ENCODE results near the gene VIL1. TPM values are rescaled to one million over a fixed set of nuclear protein-coding genes. Genes with fewer than 3 reads are reported as not detected.

VIL1 gene
- total and polyA plus RNA-seq, 2 of the 8 experiments (the other 6 are each of a cell fraction or from before 2014, with no cell fraction given) = 6.2 to 7.0 TPM

DNA sequence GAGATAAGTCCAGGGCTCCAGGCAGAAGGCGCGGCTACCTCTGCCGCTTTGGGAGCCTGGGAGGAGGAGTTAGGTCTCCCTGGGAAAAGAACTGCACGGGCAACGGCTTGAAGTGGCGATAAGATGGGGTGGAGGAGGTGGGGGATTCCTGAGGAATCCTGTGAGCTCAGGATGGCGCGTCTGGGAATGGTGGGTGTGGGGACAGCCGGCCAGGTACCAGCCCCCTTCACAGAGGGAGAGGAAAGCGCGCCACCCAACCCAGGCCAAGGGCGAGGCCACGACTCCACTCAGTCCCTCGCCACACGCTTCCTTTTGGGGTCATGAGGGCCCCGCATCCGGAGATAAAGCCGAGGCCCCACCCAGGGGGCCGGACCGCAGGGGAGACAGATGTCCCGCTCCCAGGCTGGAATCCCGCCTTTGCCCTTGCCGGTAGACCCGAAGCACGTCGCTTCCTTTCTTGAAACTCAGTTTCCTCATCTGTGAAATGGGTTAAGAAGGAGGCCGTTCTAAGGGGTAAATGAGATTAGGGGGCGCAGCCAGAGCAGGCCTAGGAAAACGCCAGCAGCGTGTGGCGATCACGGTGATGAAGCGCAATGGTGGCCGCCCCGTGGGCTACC is 21.0 kb upstream of the VIL1 start (continued):
- TF ChIP-seq, protein P1, sequence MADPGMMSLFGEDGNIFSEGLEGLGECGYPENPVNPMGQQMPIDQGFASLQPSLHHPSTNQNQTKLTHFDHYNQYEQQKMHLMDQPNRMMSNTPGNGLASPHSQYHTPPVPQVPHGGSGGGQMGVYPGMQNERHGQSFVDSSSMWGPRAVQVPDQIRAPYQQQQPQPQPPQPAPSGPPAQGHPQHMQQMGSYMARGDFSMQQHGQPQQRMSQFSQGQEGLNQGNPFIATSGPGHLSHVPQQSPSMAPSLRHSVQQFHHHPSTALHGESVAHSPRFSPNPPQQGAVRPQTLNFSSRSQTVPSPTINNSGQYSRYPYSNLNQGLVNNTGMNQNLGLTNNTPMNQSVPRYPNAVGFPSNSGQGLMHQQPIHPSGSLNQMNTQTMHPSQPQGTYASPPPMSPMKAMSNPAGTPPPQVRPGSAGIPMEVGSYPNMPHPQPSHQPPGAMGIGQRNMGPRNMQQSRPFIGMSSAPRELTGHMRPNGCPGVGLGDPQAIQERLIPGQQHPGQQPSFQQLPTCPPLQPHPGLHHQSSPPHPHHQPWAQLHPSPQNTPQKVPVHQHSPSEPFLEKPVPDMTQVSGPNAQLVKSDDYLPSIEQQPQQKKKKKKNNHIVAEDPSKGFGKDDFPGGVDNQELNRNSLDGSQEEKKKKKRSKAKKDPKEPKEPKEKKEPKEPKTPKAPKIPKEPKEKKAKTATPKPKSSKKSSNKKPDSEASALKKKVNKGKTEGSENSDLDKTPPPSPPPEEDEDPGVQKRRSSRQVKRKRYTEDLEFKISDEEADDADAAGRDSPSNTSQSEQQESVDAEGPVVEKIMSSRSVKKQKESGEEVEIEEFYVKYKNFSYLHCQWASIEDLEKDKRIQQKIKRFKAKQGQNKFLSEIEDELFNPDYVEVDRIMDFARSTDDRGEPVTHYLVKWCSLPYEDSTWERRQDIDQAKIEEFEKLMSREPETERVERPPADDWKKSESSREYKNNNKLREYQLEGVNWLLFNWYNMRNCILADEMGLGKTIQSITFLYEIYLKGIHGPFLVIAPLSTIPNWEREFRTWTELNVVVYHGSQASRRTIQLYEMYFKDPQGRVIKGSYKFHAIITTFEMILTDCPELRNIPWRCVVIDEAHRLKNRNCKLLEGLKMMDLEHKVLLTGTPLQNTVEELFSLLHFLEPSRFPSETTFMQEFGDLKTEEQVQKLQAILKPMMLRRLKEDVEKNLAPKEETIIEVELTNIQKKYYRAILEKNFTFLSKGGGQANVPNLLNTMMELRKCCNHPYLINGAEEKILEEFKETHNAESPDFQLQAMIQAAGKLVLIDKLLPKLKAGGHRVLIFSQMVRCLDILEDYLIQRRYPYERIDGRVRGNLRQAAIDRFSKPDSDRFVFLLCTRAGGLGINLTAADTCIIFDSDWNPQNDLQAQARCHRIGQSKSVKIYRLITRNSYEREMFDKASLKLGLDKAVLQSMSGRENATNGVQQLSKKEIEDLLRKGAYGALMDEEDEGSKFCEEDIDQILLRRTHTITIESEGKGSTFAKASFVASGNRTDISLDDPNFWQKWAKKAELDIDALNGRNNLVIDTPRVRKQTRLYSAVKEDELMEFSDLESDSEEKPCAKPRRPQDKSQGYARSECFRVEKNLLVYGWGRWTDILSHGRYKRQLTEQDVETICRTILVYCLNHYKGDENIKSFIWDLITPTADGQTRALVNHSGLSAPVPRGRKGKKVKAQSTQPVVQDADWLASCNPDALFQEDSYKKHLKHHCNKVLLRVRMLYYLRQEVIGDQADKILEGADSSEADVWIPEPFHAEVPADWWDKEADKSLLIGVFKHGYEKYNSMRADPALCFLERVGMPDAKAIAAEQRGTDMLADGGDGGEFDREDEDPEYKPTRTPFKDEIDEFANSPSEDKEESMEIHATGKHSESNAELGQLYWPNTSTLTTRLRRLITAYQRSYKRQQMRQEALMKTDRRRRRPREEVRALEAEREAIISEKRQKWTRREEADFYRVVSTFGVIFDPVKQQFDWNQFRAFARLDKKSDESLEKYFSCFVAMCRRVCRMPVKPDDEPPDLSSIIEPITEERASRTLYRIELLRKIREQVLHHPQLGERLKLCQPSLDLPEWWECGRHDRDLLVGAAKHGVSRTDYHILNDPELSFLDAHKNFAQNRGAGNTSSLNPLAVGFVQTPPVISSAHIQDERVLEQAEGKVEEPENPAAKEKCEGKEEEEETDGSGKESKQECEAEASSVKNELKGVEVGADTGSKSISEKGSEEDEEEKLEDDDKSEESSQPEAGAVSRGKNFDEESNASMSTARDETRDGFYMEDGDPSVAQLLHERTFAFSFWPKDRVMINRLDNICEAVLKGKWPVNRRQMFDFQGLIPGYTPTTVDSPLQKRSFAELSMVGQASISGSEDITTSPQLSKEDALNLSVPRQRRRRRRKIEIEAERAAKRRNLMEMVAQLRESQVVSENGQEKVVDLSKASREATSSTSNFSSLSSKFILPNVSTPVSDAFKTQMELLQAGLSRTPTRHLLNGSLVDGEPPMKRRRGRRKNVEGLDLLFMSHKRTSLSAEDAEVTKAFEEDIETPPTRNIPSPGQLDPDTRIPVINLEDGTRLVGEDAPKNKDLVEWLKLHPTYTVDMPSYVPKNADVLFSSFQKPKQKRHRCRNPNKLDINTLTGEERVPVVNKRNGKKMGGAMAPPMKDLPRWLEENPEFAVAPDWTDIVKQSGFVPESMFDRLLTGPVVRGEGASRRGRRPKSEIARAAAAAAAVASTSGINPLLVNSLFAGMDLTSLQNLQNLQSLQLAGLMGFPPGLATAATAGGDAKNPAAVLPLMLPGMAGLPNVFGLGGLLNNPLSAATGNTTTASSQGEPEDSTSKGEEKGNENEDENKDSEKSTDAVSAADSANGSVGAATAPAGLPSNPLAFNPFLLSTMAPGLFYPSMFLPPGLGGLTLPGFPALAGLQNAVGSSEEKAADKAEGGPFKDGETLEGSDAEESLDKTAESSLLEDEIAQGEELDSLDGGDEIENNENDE (IDR thresholded peaks at IDR 0.05; ENCODE audit: insufficient replicate concordance, low read length) = no peak
- TF ChIP-seq GTF2F1 (IDR thresholded peaks at IDR 0.05; ENCODE audit: borderline replicate concordance, low read depth, low read length) (no peak), GABPA (IDR thresholded peaks at IDR 0.05; ENCODE audit: borderline replicate concordance, insufficient read depth, low read length) (no peak), POU5F1 (IDR thresholded peaks at IDR 0.05; ENCODE audit: low read depth, low read length) (no peak), CTBP2 (IDR thresholded peaks at IDR 0.05; ENCODE audit: borderline replicate concordance, insufficient read depth, insufficient read length, low read length) (no peak), POLR2A (IDR thresholded peaks at IDR 0.05; ENCODE audit: control extremely low read depth in 1 of 2, low read depth in 2 of 2, low read length in 2 of 2) (no peak), CREB1 (IDR thresholded peaks at IDR 0.05) (no peak)
- TF ChIP-seq, protein P2, sequence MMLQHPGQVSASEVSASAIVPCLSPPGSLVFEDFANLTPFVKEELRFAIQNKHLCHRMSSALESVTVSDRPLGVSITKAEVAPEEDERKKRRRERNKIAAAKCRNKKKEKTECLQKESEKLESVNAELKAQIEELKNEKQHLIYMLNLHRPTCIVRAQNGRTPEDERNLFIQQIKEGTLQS (IDR thresholded peaks at IDR 0.05; ENCODE audit: insufficient read depth, low read depth, low read length) = no peak
- TF ChIP-seq, protein P3, sequence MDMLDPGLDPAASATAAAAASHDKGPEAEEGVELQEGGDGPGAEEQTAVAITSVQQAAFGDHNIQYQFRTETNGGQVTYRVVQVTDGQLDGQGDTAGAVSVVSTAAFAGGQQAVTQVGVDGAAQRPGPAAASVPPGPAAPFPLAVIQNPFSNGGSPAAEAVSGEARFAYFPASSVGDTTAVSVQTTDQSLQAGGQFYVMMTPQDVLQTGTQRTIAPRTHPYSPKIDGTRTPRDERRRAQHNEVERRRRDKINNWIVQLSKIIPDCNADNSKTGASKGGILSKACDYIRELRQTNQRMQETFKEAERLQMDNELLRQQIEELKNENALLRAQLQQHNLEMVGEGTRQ (IDR thresholded peaks at IDR 0.05; ENCODE audit: low read length) = no peak
